Measurements from ENCODE around the gene CD300H.

Gene CD300H

DNA sequence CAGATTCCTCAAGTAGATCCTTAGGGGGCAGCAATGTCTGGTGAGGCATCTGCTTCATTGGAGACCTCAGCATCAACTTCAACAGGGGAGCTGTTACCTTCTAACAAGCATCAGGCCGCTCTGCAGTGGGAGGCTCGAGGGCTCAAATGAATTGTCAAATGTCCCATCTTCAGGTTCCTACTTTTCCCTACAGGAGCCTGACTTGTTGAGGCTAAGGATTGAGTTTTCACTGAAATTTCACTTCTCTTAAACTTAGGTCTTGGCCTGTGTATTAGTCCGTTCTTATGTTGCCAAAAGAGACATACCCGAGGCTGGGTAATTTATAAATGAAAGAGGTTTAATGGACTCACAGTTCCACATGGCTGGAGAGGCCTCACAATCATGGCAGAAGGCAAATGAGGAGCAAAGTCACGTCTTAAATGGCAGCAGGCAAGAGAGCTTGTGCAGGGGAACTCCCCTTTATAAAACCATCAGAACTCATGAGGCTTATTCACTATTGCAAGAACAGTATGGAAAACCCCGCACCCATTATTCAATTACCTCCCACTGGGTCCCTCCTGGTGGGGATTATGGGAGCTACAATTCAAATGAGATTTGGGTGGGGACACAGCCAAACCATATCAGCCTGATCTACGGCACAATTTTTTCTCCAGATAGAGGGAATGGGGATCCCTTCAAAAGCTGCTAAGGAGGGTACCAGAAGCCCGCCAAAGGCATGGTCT, 29.9 kb upstream of the CD300H start:
- DNase-seq = no peak

DNA sequence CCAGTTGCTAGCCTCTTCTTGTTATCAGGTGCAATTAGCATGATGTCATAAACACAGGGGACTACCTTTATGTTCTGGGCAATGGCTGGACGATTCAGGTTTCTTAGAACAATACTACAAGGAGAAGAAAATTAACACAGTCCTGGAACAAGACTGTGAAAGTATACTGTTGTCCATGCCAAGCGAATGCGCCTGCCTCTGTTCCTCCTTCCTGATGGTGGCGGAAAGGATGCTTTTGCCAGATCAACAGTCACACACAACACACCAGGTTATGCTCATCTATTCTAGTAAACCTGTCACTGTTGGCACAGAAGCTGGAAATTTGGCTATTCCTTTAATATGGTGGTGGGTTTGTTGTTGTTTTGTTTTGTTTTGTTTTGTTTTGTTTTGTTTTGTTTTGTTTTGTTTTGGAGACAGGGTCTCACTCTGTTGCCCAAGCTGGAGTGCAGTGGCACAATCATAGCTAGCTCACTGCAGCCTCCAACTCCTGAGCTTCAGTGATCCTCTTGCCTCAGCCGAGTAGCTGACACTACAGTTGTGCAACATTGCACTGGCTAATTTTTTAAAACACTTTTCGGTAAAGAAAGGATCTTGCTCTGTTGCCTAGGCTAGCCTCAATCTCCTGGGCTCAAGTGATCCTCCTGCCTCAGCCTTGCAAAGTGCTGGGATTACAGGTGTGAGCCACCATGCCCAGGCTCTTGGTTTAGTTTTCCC, 27.9 kb upstream of the CD300H start:
- no peaks in the 10 kb centered on the region for H3K36me3 ChIP-seq (ENCODE audit: control insufficient read depth in 1 of 2, insufficient read depth in 2 of 2, low read depth in 1 of 2, low read length in 2 of 2)
- no peak overlapping the region for H2BK12ac ChIP-seq (ENCODE audit: low read length in 2 of 2)
- H2AK5ac ChIP-seq (ENCODE audit: low read length, severe bottlenecking) = no peak overlapping the region
- no peak overlapping the region for H3K27ac ChIP-seq (ENCODE audit: low read length, poor library complexity, severe bottlenecking)
- H4K8ac ChIP-seq (ENCODE audit: low read length) = no peak overlapping the region
- H2AFZ ChIP-seq (ENCODE audit: low read depth, low read length) = no peak overlapping the region
- H3K9ac ChIP-seq (ENCODE audit: low read length) = no peak overlapping the region
- no peaks in the 10 kb centered on the region for H3K79me1 ChIP-seq (replicated peaks; ENCODE audit: low read length, poor library complexity, severe bottlenecking)
- no peak overlapping the region for H3K18ac ChIP-seq (ENCODE audit: low read depth in 1 of 2, low read length in 2 of 2)
- no peak overlapping the region for H3K4ac ChIP-seq (ENCODE audit: low read depth in 1 of 2, low read length in 2 of 2)
- H3K4me1 ChIP-seq (ENCODE audit: control insufficient read depth, insufficient read depth, low read depth, low read length) = peaks cover 3% of the 10 kb centered on the region
- no peak overlapping the region for H2BK120ac ChIP-seq (ENCODE audit: low read depth, low read length)
- H3K4me2 ChIP-seq (ENCODE audit: low read length, poor library complexity, severe bottlenecking) = no peak overlapping the region
- no peak for DNase-seq
- no peak overlapping the region for H3K23ac ChIP-seq (ENCODE audit: low read length in 2 of 2)
- no peak overlapping the region for H2BK15ac ChIP-seq (ENCODE audit: low read depth, poor library complexity, severe bottlenecking)
- no peak overlapping the region for H2BK5ac ChIP-seq (ENCODE audit: low read depth, low read length, poor library complexity, severe bottlenecking)
- no peak overlapping the region for H4K91ac ChIP-seq (ENCODE audit: low read length)
- H3K9me3 ChIP-seq (ENCODE audit: control insufficient read depth, low read length) = no peaks in the 10 kb centered on the region
- 73% methylated on average over 6 of the region's 6 CpGs for WGBS
- peaks cover 17 to 61% of the 10 kb centered on the region in 2 experiments for H3K27me3 ChIP-seq (ENCODE audit: control insufficient read depth in 1 of 2, insufficient read depth in 1 of 2, low read length in 2 of 2)
- H3K4me3 ChIP-seq (ENCODE audit: insufficient read depth in 1 of 2, low read depth in 1 of 2, low read length in 2 of 2) = no peak overlapping the region
- H3K14ac ChIP-seq (ENCODE audit: low read length in 2 of 2) = no peak overlapping the region

More for the DNA sequence above, 29.9 kb upstream of the CD300H start:
- Histone ChIP-seq H2AFZ (ENCODE audit: low read depth, low read length) (no peak overlapping the region), H3K23ac (ENCODE audit: low read length in 2 of 2) (no peak overlapping the region), H3K9ac (ENCODE audit: low read length) (no peak overlapping the region), H3K4me2 (ENCODE audit: low read length, poor library complexity, severe bottlenecking) (no peak overlapping the region), H4K91ac (ENCODE audit: low read length) (no peak overlapping the region), H3K18ac (ENCODE audit: low read depth in 1 of 2, low read length in 2 of 2) (no peak overlapping the region), H3K4me3 (ENCODE audit: insufficient read depth in 1 of 2, low read depth in 1 of 2, low read length in 2 of 2) (no peak overlapping the region), H3K9me3 (ENCODE audit: control insufficient read depth, low read length) (no peaks in the 10 kb centered on the region), H3K27me3 (ENCODE audit: control insufficient read depth in 1 of 2, insufficient read depth in 1 of 2, low read length in 2 of 2) (peaks cover 23 to 75% of the 10 kb centered on the region in 2 experiments), H3K79me1 (replicated peaks; ENCODE audit: low read length, poor library complexity, severe bottlenecking) (no peaks in the 10 kb centered on the region), H3K4me1 (ENCODE audit: control insufficient read depth, insufficient read depth, low read depth, low read length) (peaks cover 3% of the 10 kb centered on the region), H2AK5ac (ENCODE audit: low read length, severe bottlenecking) (no peak overlapping the region), H2BK15ac (ENCODE audit: low read depth, poor library complexity, severe bottlenecking) (no peak overlapping the region), H3K27ac (ENCODE audit: low read length, poor library complexity, severe bottlenecking) (no peak overlapping the region), H2BK12ac (ENCODE audit: low read length in 2 of 2) (no peak overlapping the region), H2BK120ac (ENCODE audit: low read depth, low read length) (no peak overlapping the region), H3K14ac (ENCODE audit: low read length in 2 of 2) (no peak overlapping the region), H3K36me3 (ENCODE audit: control insufficient read depth in 1 of 2, insufficient read depth in 2 of 2, low read depth in 1 of 2, low read length in 2 of 2) (no peaks in the 10 kb centered on the region), H4K8ac (ENCODE audit: low read length) (no peak overlapping the region), H3K4ac (ENCODE audit: low read depth in 1 of 2, low read length in 2 of 2) (no peak overlapping the region), H2BK5ac (ENCODE audit: low read depth, low read length, poor library complexity, severe bottlenecking) (no peak overlapping the region)
- whole genome bisulfite sequencing = 70% methylated on average over 8 of the region's 8 CpGs

DNA sequence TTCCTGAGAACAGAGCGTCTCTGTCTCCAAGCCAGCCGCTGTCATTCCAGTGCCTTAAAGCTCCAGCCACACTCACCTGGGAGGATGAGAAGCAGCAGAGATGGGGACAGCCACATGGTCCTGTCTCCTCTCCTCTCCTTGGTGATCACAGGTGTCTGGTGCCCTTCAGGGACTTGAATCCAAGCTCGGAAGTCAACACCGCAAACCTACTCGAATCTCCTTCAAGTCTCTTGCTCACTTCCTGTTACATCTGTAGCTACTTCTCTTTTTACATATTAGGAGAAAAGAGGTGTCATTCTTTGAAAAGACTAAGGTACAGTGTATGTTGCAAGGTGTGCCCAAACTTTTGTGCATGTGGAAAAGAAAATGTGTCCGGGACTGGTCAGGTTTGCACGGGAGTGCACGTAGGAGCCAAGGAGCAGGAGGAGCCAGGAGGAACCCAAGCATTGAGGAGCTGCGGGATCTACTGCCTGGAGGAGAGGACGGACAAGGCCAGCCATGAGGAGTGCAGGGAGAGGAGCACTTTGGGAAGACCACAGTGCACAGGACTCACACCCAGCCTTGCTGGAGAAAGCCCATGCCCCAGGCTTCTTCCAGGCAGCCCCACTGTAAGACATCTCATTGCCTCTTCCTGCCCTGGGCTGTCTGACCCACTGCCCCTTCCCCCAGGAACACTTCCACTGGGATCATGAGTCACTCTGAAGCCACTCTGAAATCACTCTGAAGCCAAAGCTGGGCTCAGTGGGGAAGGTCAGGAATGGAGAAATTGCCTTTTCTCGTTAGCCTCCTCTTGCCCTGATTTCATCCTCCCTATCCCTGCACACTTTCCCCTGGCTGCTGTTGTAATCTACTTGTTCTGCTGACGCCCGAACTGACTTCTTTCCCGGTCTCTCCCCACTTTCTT, 25.0 kb upstream of the CD300H start, which contains the start of gene CD300LD:
CD300LD (minus strand) TSS at position 197 of the 904 bp plus-strand sequence; CDS start at position 116, 81 bp downstream.
- H3K23ac ChIP-seq (ENCODE audit: low read length in 2 of 2) = no peak within 1 kb of the TSS
- no peaks in the 10 kb centered on the region for H3K79me1 ChIP-seq (replicated peaks; ENCODE audit: low read length, poor library complexity, severe bottlenecking)

More for the DNA sequence above, 25.0 kb upstream of the CD300H start, which contains the start of gene CD300LD:
- no peak within 1 kb of the TSS for H3K9ac ChIP-seq (ENCODE audit: low read length)
- WGBS = 83% methylated on average over 11 of the region's 14 CpGs
- H2BK15ac ChIP-seq (ENCODE audit: low read depth, poor library complexity, severe bottlenecking) = no peak within 1 kb of the TSS
- no peak within 1 kb of the TSS for H3K4me2 ChIP-seq (ENCODE audit: low read length, poor library complexity, severe bottlenecking)
- H3K27ac ChIP-seq (ENCODE audit: low read length, poor library complexity, severe bottlenecking) = no peak within 1 kb of the TSS
- no peak within 1 kb of the TSS for H3K4ac ChIP-seq (ENCODE audit: low read depth in 1 of 2, low read length in 2 of 2)
- peaks cover 7% of the 10 kb centered on the region for H3K9me3 ChIP-seq (ENCODE audit: control insufficient read depth, low read length)
- H3K4me1 ChIP-seq (ENCODE audit: control insufficient read depth, insufficient read depth, low read depth, low read length) = peaks cover 3% of the 10 kb centered on the region
- H2BK5ac ChIP-seq (ENCODE audit: low read depth, low read length, poor library complexity, severe bottlenecking) = no peak within 1 kb of the TSS
- H3K36me3 ChIP-seq (ENCODE audit: control insufficient read depth in 1 of 2, insufficient read depth in 2 of 2, low read depth in 1 of 2, low read length in 2 of 2) = no peaks in the 10 kb centered on the region
- H3K18ac ChIP-seq (ENCODE audit: low read depth in 1 of 2, low read length in 2 of 2) = no peak within 1 kb of the TSS
- H3K4me3 ChIP-seq (ENCODE audit: insufficient read depth in 1 of 2, low read depth in 1 of 2, low read length in 2 of 2) = no peak within 1 kb of the TSS
- peaks cover 6 to 57% of the 10 kb centered on the region in 2 experiments for H3K27me3 ChIP-seq (ENCODE audit: control insufficient read depth in 1 of 2, insufficient read depth in 1 of 2, low read length in 2 of 2)
- H2BK12ac ChIP-seq (ENCODE audit: low read length in 2 of 2) = no peak within 1 kb of the TSS
- H4K8ac ChIP-seq (ENCODE audit: low read length) = no peak within 1 kb of the TSS
- H4K91ac ChIP-seq (ENCODE audit: low read length) = no peak within 1 kb of the TSS
- no peak within 1 kb of the TSS for H2BK120ac ChIP-seq (ENCODE audit: low read depth, low read length)
- H2AFZ ChIP-seq (ENCODE audit: low read depth, low read length) = no peak within 1 kb of the TSS
- H2AK5ac ChIP-seq (ENCODE audit: low read length, severe bottlenecking) = no peak within 1 kb of the TSS
- DNase-seq = no peak
- H3K14ac ChIP-seq (ENCODE audit: low read length in 2 of 2) = no peak within 1 kb of the TSS
